GM12891 (cell line): ENCODE results near the gene JUNB.

ENCODE experiments used
- POLR2A ChIP-seq: IDR thresholded peaks from 2 replicates; pipeline ENCODE4 v1.6.1; 2011; ENCODE audit warnings: low read depth, low read length, control low read depth
- POLR2AphosphoS5 ChIP-seq: IDR thresholded peaks from 2 replicates; pipeline ENCODE4 v1.6.1; 2011; ENCODE audit warnings: low read depth, low read length, control low read depth
- SPI1 ChIP-seq: IDR thresholded peaks from 2 replicates; pipeline ENCODE4 v1.6.1; 2011; ENCODE audit warnings: low read depth, low read length, control low read depth
- TAF1 ChIP-seq: IDR thresholded peaks from 2 replicates; pipeline ENCODE4 v1.6.1; 2011; ENCODE audit warnings: low read depth, low read length, control low read depth

- no peak for TF ChIP-seq TAF1
- TF ChIP-seq POLR2AphosphoS5: no peak
- TF ChIP-seq POLR2A: no peak
- no peak for TF ChIP-seq SPI1
These were observed 47.0 kb downstream of the JUNB start, which contains the start of gene MAST1 for GRCh38 chr19:12838182-12838885.
